HepG2 (cell line): ENCODE data around the gene SMARCA4. TPM values are rescaled to one million over a fixed set of nuclear protein-coding genes. Genes with fewer than 3 reads are reported as not detected.
A peak's percentile ranks its signal among the peaks of the same experiment; 100 is the strongest.

Source experiments
- CREB1 ChIP-seq, 2 experiments: fragments of 450-650 bp in 1 of 2; IDR thresholded peaks; 2 replicates each; pipeline ENCODE4 v1.6.1; 2016 to 2017; ENCODE audit warnings: control low read depth in 1 of 2, mild to moderate bottlenecking in 1 of 2, missing compliant biosample characterization in 1 of 2, missing genetic modification characterization in 1 of 2
- ELF3 ChIP-seq: IDR thresholded peaks from 2 replicates; pipeline ENCODE4 v1.6.1; 2016; ENCODE audit warnings: missing genetic modification reagents, missing compliant biosample characterization
- ETV5 ChIP-seq: IDR thresholded peaks from 2 replicates; pipeline ENCODE4 v1.6.1; 2018; ENCODE audit warnings: missing biosample characterization, missing genetic modification reagents, inconsistent platforms, borderline replicate concordance
- FOXO1 ChIP-seq: sonication (generic); formaldehyde crosslinking; IDR thresholded peaks from 2 replicates; pipeline ENCODE4 v1.4.0; 2020; ENCODE audit warnings: missing genetic modification reagents
- GATAD2A ChIP-seq: IDR thresholded peaks from 2 replicates; pipeline ENCODE4 v1.6.1; 2016
- HDAC2 ChIP-seq: sonication (generic); formaldehyde crosslinking; IDR thresholded peaks from 2 replicates; pipeline ENCODE4 v1.4.0; 2020; ENCODE audit warnings: missing genetic modification reagents
- IRX3 ChIP-seq: sonication (generic); formaldehyde crosslinking; IDR thresholded peaks from 2 replicates; pipeline ENCODE4 v1.8.1; 2023; ENCODE audit warnings: mild to moderate bottlenecking, low read depth, missing genetic modification reagents, borderline replicate concordance
- ISL2 ChIP-seq: sonication (generic); formaldehyde crosslinking; IDR thresholded peaks from 2 replicates; pipeline ENCODE4 v1.5.0; 2020; ENCODE audit warnings: missing genetic modification reagents
- MED1 ChIP-seq: sonication (generic); formaldehyde crosslinking; IDR thresholded peaks from 2 replicates; pipeline ENCODE4 v1.4.0; 2020; ENCODE audit warnings: missing genetic modification reagents
- MTF1 ChIP-seq: sonication (generic); formaldehyde crosslinking; IDR thresholded peaks from 2 replicates; pipeline ENCODE4 v1.5.0; 2020; ENCODE audit warnings: missing genetic modification reagents
- PHF21A ChIP-seq: sonication (generic); formaldehyde crosslinking; IDR thresholded peaks from 2 replicates; pipeline ENCODE4 v1.5.0; 2020; ENCODE audit warnings: mild to moderate bottlenecking, missing genetic modification reagents
- PTBP1 ChIP-seq: fragments of 200-400 bp; formaldehyde crosslinking; IDR thresholded peaks from 2 replicates; pipeline ENCODE4 v1.6.1; 2018; ENCODE audit warnings: low read length, low read depth; ENCODE audit not compliant: poor library complexity, severe bottlenecking
- TCF7L2 ChIP-seq: IDR thresholded peaks from 2 replicates; pipeline ENCODE4 v1.6.1; 2011; ENCODE audit warnings: mild to moderate bottlenecking, low read depth, low read length, moderate library complexity
- TSC22D2 ChIP-seq: sonication (generic); formaldehyde crosslinking; IDR thresholded peaks from 2 replicates; pipeline ENCODE4 v1.5.1; 2020; ENCODE audit warnings: missing genetic modification reagents, mild to moderate bottlenecking, borderline replicate concordance
- ZC3H4 ChIP-seq: sonication (generic); formaldehyde crosslinking; IDR thresholded peaks from 2 replicates; pipeline ENCODE4 v1.4.0; 2020; ENCODE audit warnings: missing genetic modification reagents, borderline replicate concordance
- ZFP90 ChIP-seq: sonication (generic); formaldehyde crosslinking; IDR thresholded peaks from 2 replicates; pipeline ENCODE4 v1.8.0; 2022; ENCODE audit warnings: missing genetic modification reagents, mild to moderate bottlenecking, inconsistent platforms, borderline replicate concordance
- ZNF264 ChIP-seq: sonication (generic); formaldehyde crosslinking; IDR thresholded peaks from 2 replicates; pipeline ENCODE4 v1.4.0; 2020; ENCODE audit warnings: missing genetic modification reagents
- ZNF543 ChIP-seq: sonication (generic); formaldehyde crosslinking; IDR thresholded peaks from 2 replicates; pipeline ENCODE4 v1.4.0; 2020; ENCODE audit warnings: mild to moderate bottlenecking, missing genetic modification reagents
- polyA plus RNA-seq, 8 experiments: library from polyadenylated mRNA; depleted of rRNA in 3 of 8; stranded (reverse) in 7 of 8; unstranded in 1 of 8; fragments of >200 nt; fragmentation: Illumina TruSeq in 4 of 8; extraction: Trizol in 4 of 8; gene quantifications; 2 replicates each; pipeline versions ENCODE4 v1.2.1 to v1.2.3, GENCODE V29; 2011 to 2016; ENCODE audit warnings: low read depth in 4 of 8, missing spikeins in 1 of 8, mixed read lengths in 1 of 8; ENCODE audit not compliant: insufficient read depth in 1 of 8
- total RNA-seq, 5 experiments: library from RNA; depleted of rRNA; stranded (reverse); fragments of >200 nt; fragmentation: Illumina TruSeq; extraction: Trizol; gene quantifications; 2 replicates each; pipeline ENCODE4 v1.2.3, GENCODE V29; 2016; ENCODE audit warnings: low read depth in 1 of 5
- TF ChIP-seq, protein P1 (sequence below): sonication (generic); formaldehyde crosslinking; IDR thresholded peaks from 2 replicates; pipeline ENCODE4 v1.4.0; 2020; ENCODE audit warnings: missing genetic modification reagents
- TF ChIP-seq, protein P2 (sequence below), 2 experiments: IDR thresholded peaks; 2 replicates each; pipeline ENCODE4 v1.6.1; 2011 to 2012; ENCODE audit warnings: low read length in 2 of 2, borderline replicate concordance in 1 of 2, low read depth in 1 of 2, mild to moderate bottlenecking in 1 of 2, moderate library complexity in 1 of 2
- TF ChIP-seq, protein P3 (sequence below): sonication (generic); formaldehyde crosslinking; IDR thresholded peaks from 2 replicates; pipeline ENCODE4 v1.4.0; 2020; ENCODE audit warnings: missing genetic modification reagents

SMARCA4 gene
- total and polyA plus RNA-seq, 2 of the 13 experiments (the other 11 are each of a cell fraction or from before 2014, with no cell fraction given), result 25.4 to 45.9 TPM

- TF ChIP-seq, protein P1, sequence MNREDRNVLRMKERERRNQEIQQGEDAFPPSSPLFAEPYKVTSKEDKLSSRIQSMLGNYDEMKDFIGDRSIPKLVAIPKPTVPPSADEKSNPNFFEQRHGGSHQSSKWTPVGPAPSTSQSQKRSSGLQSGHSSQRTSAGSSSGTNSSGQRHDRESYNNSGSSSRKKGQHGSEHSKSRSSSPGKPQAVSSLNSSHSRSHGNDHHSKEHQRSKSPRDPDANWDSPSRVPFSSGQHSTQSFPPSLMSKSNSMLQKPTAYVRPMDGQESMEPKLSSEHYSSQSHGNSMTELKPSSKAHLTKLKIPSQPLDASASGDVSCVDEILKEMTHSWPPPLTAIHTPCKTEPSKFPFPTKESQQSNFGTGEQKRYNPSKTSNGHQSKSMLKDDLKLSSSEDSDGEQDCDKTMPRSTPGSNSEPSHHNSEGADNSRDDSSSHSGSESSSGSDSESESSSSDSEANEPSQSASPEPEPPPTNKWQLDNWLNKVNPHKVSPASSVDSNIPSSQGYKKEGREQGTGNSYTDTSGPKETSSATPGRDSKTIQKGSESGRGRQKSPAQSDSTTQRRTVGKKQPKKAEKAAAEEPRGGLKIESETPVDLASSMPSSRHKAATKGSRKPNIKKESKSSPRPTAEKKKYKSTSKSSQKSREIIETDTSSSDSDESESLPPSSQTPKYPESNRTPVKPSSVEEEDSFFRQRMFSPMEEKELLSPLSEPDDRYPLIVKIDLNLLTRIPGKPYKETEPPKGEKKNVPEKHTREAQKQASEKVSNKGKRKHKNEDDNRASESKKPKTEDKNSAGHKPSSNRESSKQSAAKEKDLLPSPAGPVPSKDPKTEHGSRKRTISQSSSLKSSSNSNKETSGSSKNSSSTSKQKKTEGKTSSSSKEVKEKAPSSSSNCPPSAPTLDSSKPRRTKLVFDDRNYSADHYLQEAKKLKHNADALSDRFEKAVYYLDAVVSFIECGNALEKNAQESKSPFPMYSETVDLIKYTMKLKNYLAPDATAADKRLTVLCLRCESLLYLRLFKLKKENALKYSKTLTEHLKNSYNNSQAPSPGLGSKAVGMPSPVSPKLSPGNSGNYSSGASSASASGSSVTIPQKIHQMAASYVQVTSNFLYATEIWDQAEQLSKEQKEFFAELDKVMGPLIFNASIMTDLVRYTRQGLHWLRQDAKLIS (CRISPR knock-in tag), result peak; percentile 88
- TF ChIP-seq TCF7L2 (no peak), ELF3 (CRISPR knock-in tag) (peak; percentile 62; the same call in 1 of the 2 replicates), MTF1 (CRISPR knock-in tag) (peak; percentile 51; the same call in 1 of the 2 replicates), HDAC2 (0 out of 2 replicates have a peak, but pooled peaks have one; percentile 12), CREB1 (IDR thresholded peaks at IDR 0.05) (no peak), CREB1 (CRISPR knock-in tag; IDR thresholded peaks at IDR 0.05) (peak; percentile 59; the same call in 1 of the 2 replicates), ISL2 (CRISPR knock-in tag) (peak; percentile 38; the same call in 1 of the 2 replicates), ETV5 (CRISPR knock-in tag) (peak; percentile 80; the same call in 1 of the 2 replicates), FOXO1 (CRISPR knock-in tag) (peak; percentile 17; the same call in 1 of the 2 replicates), ZNF264 (CRISPR knock-in tag) (0 out of 2 replicates have a peak, but pooled peaks have one; percentile 56), PTBP1 (no peak), IRX3 (CRISPR knock-in tag) (no peak), MED1 (peak; percentile 72), TSC22D2 (CRISPR knock-in tag) (no peak), PHF21A (CRISPR knock-in tag) (no peak), GATAD2A (CRISPR knock-in tag) (peak; percentile 7; the same call in 1 of the 2 replicates), ZNF543 (CRISPR knock-in tag) (no peak), ZC3H4 (CRISPR knock-in tag) (peak; percentile 59; the same call in 1 of the 2 replicates), ZFP90 (CRISPR knock-in tag) (0 out of 2 replicates have a peak, but pooled peaks have one; percentile 51)
- TF ChIP-seq, protein P2, sequence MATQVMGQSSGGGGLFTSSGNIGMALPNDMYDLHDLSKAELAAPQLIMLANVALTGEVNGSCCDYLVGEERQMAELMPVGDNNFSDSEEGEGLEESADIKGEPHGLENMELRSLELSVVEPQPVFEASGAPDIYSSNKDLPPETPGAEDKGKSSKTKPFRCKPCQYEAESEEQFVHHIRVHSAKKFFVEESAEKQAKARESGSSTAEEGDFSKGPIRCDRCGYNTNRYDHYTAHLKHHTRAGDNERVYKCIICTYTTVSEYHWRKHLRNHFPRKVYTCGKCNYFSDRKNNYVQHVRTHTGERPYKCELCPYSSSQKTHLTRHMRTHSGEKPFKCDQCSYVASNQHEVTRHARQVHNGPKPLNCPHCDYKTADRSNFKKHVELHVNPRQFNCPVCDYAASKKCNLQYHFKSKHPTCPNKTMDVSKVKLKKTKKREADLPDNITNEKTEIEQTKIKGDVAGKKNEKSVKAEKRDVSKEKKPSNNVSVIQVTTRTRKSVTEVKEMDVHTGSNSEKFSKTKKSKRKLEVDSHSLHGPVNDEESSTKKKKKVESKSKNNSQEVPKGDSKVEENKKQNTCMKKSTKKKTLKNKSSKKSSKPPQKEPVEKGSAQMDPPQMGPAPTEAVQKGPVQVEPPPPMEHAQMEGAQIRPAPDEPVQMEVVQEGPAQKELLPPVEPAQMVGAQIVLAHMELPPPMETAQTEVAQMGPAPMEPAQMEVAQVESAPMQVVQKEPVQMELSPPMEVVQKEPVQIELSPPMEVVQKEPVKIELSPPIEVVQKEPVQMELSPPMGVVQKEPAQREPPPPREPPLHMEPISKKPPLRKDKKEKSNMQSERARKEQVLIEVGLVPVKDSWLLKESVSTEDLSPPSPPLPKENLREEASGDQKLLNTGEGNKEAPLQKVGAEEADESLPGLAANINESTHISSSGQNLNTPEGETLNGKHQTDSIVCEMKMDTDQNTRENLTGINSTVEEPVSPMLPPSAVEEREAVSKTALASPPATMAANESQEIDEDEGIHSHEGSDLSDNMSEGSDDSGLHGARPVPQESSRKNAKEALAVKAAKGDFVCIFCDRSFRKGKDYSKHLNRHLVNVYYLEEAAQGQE (IDR thresholded peaks at IDR 0.05; ENCODE audit: borderline replicate concordance in 1 of 2, low read depth in 1 of 2, low read length in 2 of 2), result peak in 1 of 2 experiments; percentile 47; a peak in 1 of 4 replicates
- TF ChIP-seq, protein P3, sequence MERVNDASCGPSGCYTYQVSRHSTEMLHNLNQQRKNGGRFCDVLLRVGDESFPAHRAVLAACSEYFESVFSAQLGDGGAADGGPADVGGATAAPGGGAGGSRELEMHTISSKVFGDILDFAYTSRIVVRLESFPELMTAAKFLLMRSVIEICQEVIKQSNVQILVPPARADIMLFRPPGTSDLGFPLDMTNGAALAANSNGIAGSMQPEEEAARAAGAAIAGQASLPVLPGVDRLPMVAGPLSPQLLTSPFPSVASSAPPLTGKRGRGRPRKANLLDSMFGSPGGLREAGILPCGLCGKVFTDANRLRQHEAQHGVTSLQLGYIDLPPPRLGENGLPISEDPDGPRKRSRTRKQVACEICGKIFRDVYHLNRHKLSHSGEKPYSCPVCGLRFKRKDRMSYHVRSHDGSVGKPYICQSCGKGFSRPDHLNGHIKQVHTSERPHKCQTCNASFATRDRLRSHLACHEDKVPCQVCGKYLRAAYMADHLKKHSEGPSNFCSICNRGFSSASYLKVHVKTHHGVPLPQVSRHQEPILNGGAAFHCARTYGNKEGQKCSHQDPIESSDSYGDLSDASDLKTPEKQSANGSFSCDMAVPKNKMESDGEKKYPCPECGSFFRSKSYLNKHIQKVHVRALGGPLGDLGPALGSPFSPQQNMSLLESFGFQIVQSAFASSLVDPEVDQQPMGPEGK (CRISPR knock-in tag), result 0 out of 2 replicates have a peak, but pooled peaks have one; percentile 6
Measured at GRCh38 chr19:11091703-11092153, 130.9 kb downstream of the SMARCA4 start (continued).
